GM19023 (cell line): ENCODE data around the gene HPX.
"Not testable (repeated sequence)": the region's sequence is repeated elsewhere in the genome, so short reads cannot be mapped to it uniquely, and the experiment has no call there.

Source experiments
- ATAC-seq: cut with Tn5 transposase; IDR thresholded peaks from one replicate; pipeline ENCODE4 v1.9.1; 2021; ENCODE audit warnings: mild to moderate bottlenecking, moderate library complexity; ENCODE audit not compliant: unreplicated experiment

Gene HPX

DNA sequence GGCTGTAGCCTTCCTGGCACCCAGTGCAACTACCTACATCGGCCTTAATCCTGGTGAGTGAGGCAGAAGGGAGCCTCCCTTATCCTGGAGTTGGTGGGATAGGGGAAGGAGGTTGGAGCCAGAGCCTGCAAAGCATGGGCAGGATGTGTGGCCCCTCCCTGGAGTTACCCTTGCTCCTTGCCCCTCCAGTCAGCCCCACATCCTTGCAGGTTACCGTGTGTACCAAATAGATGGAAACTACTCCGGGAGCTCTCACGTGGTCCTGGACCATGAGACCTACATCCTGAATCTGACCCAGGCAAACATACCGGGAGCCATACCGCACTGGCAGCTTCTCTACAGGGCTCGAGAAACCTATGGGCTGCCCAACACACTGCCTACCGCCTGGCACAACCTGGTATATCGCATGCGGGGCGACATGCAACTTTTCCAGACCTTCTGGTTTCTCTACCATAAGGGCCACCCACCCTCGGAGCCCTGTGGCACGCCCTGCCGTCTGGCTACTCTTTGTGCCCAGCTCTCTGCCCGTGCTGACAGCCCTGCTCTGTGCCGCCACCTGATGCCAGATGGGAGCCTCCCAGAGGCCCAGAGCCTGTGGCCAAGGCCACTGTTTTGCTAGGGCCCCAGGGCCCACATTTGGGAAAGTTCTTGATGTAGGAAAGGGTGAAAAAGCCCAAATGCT lies 46.7 kb downstream of the HPX start:
- ATAC-seq: no peak

DNA sequence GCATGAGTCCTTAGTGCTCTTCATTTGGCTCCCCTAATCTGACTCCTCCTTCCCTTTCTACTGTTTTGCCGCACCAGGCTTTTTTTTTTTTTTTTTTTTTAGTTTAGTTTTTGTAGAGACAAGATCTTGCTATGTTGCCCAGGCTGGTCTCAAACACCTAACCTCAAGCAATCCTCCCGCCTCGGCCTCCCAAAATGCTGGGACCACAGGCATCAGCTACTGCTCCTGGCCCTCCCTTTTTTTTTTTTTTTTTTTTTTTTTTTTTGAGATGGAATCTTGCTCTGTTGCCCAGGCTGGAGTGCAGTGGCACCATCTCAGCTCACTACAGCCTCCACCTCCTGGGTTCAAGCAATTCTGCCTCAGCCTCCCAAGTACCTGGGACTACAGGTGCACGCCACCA lies 48.5 kb downstream of the HPX start:
- not testable (repeated sequence) for ATAC-seq

DNA sequence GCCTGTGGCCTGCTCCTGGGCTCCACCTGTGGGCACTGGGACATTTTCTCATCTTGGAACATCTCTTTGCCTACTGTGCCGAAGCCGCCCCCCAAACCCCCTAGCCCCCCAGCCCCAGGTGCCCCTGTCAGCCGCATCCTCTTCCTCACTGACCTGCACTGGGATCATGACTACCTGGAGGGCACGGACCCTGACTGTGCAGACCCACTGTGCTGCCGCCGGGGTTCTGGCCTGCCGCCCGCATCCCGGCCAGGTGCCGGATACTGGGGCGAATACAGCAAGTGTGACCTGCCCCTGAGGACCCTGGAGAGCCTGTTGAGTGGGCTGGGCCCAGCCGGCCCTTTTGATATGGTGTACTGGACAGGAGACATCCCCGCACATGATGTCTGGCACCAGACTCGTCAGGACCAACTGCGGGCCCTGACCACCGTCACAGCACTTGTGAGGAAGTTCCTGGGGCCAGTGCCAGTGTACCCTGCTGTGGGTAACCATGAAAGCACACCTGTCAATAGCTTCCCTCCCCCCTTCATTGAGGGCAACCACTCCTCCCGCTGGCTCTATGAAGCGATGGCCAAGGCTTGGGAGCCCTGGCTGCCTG lies 49.2 kb downstream of the HPX start:
- ATAC-seq: no peak

DNA sequence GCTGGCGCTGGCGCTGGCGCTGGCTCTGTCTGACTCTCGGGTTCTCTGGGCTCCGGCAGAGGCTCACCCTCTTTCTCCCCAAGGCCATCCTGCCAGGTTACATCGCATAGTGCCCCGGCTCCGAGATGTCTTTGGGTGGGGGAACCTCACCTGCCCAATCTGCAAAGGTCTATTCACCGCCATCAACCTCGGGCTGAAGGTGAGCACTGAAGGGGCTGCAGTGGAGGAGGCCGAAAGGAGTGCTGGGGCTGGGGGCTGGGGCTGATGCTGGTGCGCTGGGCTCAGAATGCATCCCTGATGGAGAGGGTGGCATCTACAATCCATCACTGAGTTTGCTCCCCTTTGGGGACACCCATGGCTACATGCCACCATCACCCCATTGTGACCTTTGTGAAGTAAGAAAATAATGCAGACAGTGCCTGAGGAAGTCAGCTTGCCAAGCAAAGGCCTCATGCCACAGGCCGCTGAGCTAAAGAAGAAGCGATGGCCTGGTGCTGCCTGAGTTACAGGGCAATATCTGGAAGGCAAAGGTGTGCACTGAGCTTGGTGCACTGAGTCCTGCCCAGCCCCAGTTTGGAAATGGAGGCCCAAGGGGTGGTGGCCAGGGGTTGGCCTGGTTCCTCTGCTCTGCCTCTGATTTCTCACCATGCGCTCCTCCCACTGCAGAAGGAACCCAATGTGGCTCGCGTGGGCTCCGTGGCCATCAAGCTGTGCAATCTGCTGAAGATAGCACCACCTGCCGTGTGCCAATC lies 49.9 kb downstream of the HPX start:
- ATAC-seq: no peak

DNA sequence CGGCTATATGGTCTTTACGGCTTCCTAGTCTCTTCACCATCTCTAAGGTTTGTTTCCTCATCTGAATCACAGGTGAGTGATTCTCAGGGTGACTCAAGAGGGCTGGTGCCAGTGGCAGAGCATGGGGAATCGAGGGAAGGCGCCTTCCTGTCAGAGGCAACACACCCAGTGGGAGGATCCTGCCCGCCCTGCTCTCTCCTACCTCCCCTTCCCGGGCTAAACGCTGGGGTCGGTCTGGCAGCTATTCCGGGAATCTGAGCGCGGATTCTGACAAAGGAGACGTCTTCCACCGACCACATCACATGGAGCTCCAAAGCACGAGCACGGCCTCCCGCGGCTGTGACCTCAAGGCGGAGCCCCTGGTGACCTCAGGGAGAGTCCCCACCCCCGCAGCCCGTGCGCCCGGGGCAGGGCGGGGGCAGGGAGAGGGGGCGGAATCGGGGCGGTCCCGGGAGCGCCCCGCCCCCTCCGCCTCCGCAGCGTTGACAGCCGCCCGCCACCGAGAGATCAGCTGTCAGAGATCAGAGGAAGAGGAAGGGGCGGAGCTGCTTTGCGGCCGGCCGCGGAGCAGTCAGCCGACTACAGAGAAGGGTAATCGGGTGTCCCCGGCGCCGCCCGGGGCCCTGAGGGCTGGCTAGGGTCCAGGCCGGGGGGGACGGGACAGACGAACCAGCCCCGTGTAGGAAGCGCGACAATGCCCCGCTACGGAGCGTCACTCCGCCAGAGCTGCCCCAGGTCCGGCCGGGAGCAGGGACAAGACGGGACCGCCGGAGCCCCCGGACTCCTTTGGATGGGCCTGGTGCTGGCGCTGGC lies 50.7 kb downstream of the HPX start, which contains the start of gene SMPD1:
TSS of gene SMPD1 (plus strand) at position 570 of the 813 bp plus-strand sequence. CDS start at position 695, 125 bp downstream.
- ATAC-seq: peak; percentile 97

DNA sequence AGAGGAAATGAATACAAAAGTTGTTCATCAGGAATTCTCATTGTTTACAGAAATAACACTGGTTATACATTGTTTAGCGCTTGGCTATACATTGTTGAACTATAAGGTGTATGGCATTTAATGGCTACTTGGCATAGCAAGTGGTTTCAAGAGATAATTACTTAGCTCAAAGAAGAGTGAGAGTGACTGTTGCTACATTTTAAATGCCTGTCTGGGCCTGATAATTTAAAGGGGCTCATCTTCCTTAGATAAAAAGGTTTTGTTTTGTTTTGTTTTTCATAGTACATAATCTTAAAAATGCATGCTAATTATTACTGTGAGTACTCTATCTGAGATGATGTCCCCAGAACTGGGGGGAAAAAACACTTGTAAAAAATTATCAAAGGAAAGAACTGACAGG lies 52.0 kb downstream of the HPX start:
- no peak for ATAC-seq

DNA sequence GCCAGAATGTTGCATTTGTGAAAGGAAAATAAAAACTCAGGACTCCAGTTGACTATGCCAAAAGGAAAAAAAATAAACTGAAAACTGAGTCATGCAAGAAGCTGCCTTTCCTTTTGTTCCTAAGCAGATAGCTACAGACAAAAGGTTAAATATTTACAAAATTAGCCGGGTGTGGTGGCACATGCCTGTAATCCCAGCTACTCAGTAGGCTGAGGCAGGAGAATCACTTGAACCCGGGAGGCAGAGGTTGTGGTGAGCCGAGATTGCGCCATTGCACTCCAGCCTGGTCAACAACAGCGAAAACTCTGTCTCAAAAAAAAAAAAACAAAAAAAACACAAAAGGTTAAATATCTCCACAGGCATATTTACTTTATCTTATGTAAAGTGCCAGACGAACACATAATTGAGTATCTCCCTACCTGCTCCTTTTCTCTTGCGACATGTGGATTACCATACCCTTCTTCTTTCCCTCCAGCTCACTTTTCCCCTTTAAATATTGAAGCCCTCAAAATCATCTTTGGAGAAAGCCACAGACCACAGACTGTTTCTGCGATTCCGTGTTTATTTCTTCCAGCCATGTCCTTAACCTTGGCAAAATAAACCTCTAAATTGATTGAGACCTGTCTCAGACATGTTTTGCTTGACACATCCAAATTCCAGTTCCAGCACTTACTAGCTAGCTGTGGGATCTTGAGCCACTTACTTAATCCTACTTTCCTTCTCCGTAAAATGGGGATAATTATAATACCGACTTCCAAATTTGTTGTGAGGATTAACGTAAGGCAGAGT lies 52.8 kb downstream of the HPX start:
- ATAC-seq: no peak

DNA sequence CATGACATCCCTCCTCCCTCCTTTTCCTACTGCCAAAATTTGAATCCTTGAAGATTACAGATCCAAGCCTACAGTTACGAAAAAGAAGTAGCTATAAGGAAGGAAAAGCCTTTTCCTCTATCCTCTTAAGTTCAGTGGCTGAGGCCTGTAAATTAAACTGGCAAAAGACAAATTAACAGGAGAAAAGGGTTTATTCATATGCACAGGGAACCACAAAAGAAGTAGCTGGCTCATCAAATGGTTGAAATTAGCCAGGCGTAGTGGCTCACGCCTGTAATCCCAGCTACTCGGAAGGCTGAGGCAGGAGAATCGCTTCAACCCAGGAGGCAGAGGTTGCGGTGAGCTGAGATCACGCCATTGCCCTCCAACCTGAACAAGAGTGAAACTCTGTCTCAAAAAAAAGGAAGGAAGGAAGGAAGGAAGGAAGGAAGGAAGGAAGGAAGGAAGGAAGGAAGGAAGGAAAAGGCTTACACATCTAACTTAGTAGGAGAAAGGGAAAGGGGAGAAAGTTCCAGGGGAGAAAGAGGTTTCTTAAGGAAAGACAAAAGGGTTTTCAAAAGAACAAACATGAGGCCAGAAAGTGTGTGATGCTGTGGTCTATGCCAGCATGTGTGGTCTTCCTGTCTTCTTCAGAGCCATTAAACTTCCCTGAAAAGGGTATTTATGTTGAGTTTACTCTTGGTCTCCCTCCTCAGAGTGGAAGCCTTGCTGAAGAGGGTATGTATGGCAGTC lies 55.6 kb downstream of the HPX start:
- ATAC-seq: no peak
